Measurements from ENCODE around the gene NSF.
"Not testable (repeated sequence)": the region's sequence is repeated elsewhere in the genome, so short reads cannot be mapped to it uniquely, and the experiment has no call there.

NSF gene

GRCh38 chr17:46685284-46685683 lies 94.8 kb downstream of the NSF start:
- intact Hi-C loops (cut with DNase I), result not testable (repeated sequence)
- DNase-seq, result peak in 1 of 42 donors; percentile 3

DNA sequence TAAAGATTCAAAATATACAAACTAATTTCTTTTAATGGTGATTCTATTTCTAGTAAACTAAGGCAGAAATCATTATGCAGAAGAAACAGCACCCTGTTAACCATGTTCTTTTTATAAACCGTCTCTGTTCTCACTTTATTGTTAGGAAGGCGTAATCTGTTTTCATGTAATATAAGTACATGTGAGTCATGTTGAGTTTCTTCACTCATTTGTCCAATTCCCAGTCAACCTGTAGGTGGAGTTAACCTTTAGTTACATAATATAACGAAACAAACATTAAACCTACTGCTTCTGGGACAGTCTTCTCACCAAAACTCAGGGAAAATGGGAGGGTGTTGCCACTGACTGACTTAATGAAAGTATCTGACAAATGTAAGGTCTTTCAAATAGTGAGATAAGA lies 101.7 kb downstream of the NSF start:
- intact Hi-C loops (cut with DNase I), result not testable (repeated sequence)
- DNase-seq, result peak in 2 of 42 donors; percentile 4 to 32

GRCh38 chr17:46693283-46693682 lies 102.8 kb downstream of the NSF start:
- intact Hi-C loops (cut with DNase I); DNase-seq: not testable (repeated sequence)

- DNase-seq; intact Hi-C loops (cut with DNase I): not testable (repeated sequence)
Observed at GRCh38 chr17:46696522-46696921, 106.1 kb downstream of the NSF start.

- DNase-seq; intact Hi-C loops (cut with DNase I): not testable (repeated sequence)
Observed at GRCh38 chr17:46699014-46699413, 108.5 kb downstream of the NSF start.

GRCh38 chr17:46717999-46718398 lies 127.5 kb downstream of the NSF start:
- DNase-seq, result no peak
- intact Hi-C loops (cut with DNase I), result no loop called here

DNA sequence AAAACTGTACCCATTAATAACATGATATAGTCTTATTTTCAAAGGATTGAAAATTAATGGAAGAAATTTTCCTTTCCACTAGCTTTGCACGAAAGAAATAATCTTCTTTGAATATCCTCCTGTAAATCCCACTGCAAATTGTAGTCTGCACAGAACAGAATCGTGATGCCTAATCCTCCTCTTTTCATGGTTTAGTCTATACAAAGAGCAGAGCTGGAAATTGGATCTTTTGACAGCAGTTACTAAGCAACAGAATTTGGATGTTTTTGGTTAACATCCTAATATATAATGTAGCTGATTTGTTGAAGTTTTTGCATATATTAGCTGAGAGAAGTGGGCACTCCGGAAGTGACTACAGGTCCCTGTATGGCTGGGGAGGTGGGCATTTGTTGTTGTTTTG lies 129.4 kb downstream of the NSF start:
- intact Hi-C loops (cut with DNase I), result no loop called here
- no peak for DNase-seq

DNA sequence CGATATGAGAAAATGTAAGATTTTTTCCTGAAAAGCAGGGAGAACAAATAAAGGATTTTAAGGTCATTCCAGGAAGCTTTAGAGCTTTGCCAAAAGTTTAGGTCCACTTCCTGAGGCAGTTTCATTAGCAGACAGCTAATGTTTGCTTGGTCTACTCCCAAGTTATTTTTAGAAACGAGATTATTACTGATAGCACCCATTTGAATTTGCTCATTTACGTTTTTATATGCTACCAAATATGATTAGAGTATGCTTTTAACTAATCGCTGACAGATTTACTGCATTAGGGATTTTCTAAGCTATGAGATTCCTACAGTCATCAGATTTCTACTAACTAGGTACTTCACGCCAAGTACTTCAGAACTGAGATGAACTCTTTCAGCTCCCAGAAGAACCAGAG lies 129.9 kb downstream of the NSF start:
- intact Hi-C loops (cut with DNase I), result no loop called here
- DNase-seq, result no peak

GRCh38 chr17:46722662-46723285 lies 132.3 kb downstream of the NSF start:
- DNase-seq, result no peak
- intact Hi-C loops (cut with DNase I), result no loop called here

- DNase-seq, result no peak
- intact Hi-C loops (cut with DNase I), result no loop called here
Observed at GRCh38 chr17:46726206-46726605, 135.7 kb downstream of the NSF start.

DNA sequence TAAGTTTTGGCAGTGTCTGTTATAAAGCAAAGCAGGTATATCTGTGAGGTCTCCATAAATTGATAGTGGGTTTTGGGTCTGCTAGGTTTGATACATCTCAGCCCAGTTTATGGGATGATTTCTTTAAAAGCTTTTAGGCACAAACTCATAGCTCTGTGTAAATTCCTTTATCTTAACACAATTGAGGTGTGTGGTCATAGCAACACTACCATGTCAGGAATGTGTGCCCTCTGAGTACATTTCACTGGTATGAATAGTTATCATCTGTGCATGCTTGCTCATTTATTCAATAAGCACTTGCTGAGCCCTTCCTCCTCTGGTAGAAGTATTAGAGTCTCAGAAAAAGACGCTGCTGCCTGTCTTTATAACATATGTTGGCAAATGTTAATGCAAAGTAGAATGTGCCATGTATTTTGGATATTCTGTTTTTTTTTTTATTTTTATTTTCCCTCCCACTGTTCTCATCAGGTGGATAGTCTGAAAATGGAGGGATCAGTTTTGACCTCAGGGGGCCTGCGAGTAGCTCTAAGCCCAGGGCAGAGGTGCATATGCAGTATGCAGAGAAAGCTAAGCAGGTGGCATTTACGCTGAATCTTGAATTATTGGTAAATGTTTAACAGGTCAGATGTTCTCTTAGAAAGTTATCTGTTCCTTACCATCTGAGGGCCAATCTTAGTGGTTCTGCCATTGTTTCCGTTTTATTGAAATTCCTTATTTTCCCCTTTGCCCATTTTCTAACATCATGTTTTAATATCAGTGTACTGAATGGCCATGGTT lies 137.3 kb downstream of the NSF start:
- intact Hi-C loops (cut with DNase I), result no loop called here
- no peak for DNase-seq

DNA sequence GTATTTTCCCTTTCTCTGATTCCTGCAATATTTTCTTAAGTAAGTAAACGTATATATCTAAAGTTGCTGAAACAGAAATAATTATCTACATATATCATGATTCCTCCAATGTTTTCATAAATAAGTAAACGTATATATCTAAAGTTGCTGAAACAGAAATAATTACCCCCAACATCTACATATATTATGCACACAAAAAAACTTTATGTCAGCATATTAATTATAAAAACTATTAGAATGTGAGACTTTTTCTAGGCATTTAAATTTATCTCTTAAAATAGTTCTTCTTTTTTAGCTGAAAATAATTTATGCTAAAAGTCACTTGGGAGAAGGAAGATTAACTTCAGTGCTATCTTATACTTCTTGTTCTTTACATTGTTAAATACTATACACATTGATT lies 139.6 kb downstream of the NSF start:
- no peak for DNase-seq
- intact Hi-C loops (cut with DNase I), result no loop called here

DNA sequence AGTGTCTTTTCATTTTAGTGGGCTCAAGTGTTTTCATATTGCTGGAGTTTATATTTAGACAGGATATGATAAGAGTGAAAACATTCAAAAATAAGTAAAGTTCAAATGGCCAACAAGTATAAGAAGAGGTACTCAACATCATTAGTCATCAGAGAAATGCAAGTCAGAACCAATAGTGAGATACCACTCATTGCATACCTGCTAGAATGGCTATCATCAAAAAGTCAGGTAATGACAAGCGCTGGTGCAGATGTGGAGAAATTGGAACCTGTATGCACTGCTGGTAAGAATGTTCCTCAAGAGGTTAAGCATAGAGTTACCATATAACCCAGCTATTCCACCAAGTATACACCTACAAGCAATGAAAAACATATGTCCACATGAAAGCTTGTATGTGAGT lies 140.2 kb downstream of the NSF start:
- intact Hi-C loops (cut with DNase I), result no loop called here
- DNase-seq, result no peak

DNA sequence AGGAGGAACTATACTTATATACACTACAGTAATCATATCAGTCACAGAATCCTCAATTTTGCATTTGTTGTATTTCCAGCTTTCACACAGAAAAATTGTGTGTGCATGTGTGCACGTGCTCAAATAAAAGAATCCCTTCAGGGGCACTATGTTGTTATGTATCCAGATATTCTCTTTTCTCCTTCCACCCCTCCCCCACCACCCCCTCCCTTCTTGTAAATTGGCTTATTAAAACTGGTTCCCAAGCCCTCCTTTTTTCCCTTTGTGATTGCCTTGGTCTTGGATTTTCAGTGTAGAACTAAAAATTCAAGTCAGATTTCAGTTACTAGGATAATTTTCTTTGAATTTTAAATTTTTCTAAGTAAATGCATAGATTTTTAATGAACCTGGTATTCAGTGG lies 141.7 kb downstream of the NSF start:
- intact Hi-C loops (cut with DNase I), result no loop called here

DNA sequence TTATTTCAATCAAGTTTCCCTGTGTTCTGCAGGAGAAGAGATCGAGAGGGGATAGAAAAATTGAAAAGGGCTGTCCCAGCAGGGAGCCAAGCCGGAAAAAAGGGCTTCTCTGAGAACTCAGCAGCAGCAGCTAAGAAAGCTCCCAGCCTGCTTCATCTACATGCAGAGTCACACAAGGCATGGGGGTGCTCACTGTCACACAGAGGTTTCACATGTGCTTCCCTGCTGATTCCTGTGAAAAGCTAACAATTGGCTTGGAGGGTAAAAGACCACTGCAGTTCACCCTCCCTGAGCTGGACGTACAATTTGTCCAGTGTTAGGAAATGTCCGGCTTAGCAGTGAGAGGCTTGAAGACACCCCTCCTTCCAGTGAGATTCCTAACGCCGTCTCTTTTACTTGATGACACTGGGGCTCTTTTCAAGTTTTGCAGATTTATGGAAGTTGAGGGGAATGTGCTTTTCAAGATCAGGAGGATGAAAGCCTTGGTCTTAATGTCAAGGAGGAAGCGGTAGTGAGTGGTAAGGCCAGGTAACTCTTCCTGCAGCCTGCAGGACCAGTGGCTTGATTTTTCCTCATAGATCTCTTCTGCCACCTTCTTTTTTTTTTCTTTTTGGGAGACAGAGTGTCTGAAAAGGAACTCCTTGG lies 142.4 kb downstream of the NSF start:
- intact Hi-C loops (cut with DNase I), result no loop called here

More for the DNA sequence above, 141.7 kb downstream of the NSF start:
- no peak for DNase-seq

GRCh38 chr17:46733837-46734475 lies 143.5 kb downstream of the NSF start:
- intact Hi-C loops (cut with DNase I), result no loop called here
- DNase-seq, result no peak

More for the DNA sequence above, 142.4 kb downstream of the NSF start:
- peak in 27 of 42 donors; percentile 7 to 71 (median 33) for DNase-seq

GRCh38 chr17:46736100-46736499 lies 145.6 kb downstream of the NSF start:
- intact Hi-C loops (cut with DNase I), result no loop called here
- DNase-seq, result no peak

- no peak for DNase-seq
- intact Hi-C loops (cut with DNase I), result no loop called here
Observed at GRCh38 chr17:46737326-46737725, 146.9 kb downstream of the NSF start.

GRCh38 chr17:46738544-46738943 lies 148.1 kb downstream of the NSF start:
- intact Hi-C loops (cut with DNase I), result no loop called here
- no peak for DNase-seq

- intact Hi-C loops (cut with DNase I), result no loop called here
- DNase-seq, result no peak
Observed at GRCh38 chr17:46739982-46740381, 149.5 kb downstream of the NSF start.

Data from head of caudate nucleus (tissue), 42 donors.